Measurements from ENCODE around the gene SS18L1. TPM values are rescaled to one million over a fixed set of nuclear protein-coding genes. Genes with fewer than 3 reads are reported as not detected.

SS18L1 gene
- total RNA-seq, 1 experiment from 2014 or later: 34.1 TPM

- TF ChIP-seq AFF4 (CRISPR knock-in tag; IDR thresholded peaks at IDR 0.05; ENCODE audit: borderline replicate concordance) (no peak), ZNF232 (CRISPR knock-in tag; IDR thresholded peaks at IDR 0.05) (no peak), NFE2L1 (CRISPR knock-in tag; IDR thresholded peaks at IDR 0.05) (no peak), TCF7 (CRISPR knock-in tag; IDR thresholded peaks at IDR 0.05; ENCODE audit: low read depth) (no peak), SP1 (CRISPR knock-in tag; conservative IDR thresholded peaks at IDR 0.05) (no peak), ZBTB43 (CRISPR knock-in tag; IDR thresholded peaks at IDR 0.05) (no peak), ZNF317 (CRISPR knock-in tag; IDR thresholded peaks at IDR 0.05; ENCODE audit: borderline replicate concordance, low read depth) (no peak), ZBTB21 (CRISPR knock-in tag; IDR thresholded peaks at IDR 0.05; ENCODE audit: borderline replicate concordance) (no peak), IRF2 (CRISPR knock-in tag; IDR thresholded peaks at IDR 0.05; ENCODE audit: borderline replicate concordance, low read depth) (no peak), RORB (CRISPR knock-in tag; IDR thresholded peaks at IDR 0.05) (no peak)
These were observed 67.6 kb downstream of the SS18L1 start (continued) for GRCh38 chr20:62211216-62211615.

GRCh38 chr20:62211769-62212288, 68.3 kb downstream of the SS18L1 start:
- H3K27ac Mint-ChIP-seq: no peak overlapping the region
- no peaks in the 10 kb centered on the region for H3K27me3 Mint-ChIP-seq (ENCODE audit: low read depth)
- CTCF ChIA-PET: interaction anchor here (1.2 kb wide), 1 partner anchor 60 kb away, joined by 3 read pairs; no protein-coding TSS in a partner anchor
- no peaks in the 10 kb centered on the region for H3K36me3 Mint-ChIP-seq
- H3K4me1 Mint-ChIP-seq: peaks cover 3% of the 10 kb centered on the region; the same call in 1 of the 2 replicates
- no peak for ATAC-seq
- no peak for DNase-seq (ENCODE audit: low spot score)
- H3K4me3 Mint-ChIP-seq: no peak overlapping the region
- no peaks in the 10 kb centered on the region for H3K9me3 Mint-ChIP-seq
- POLR2A ChIA-PET: no interaction called here
- TF ChIP-seq FOXP1 (CRISPR knock-in tag; IDR thresholded peaks at IDR 0.05; ENCODE audit: borderline replicate concordance) (no peak), ZNF281 (CRISPR knock-in tag; IDR thresholded peaks at IDR 0.05) (no peak), ZMAT4 (CRISPR knock-in tag; IDR thresholded peaks at IDR 0.05) (no peak), JUN (CRISPR knock-in tag; IDR thresholded peaks at IDR 0.05) (no peak), KAT7 (CRISPR knock-in tag; IDR thresholded peaks at IDR 0.05; ENCODE audit: borderline replicate concordance) (no peak), TP53 (CRISPR knock-in tag; IDR thresholded peaks at IDR 0.05) (no peak), STAT6 (CRISPR knock-in tag; conservative IDR thresholded peaks at IDR 0.05; ENCODE audit: low read depth) (no peak), HMGA2 (CRISPR knock-in tag; IDR thresholded peaks at IDR 0.05) (no peak), IRF1 (CRISPR knock-in tag; IDR thresholded peaks at IDR 0.05) (no peak), ZNF532 (CRISPR knock-in tag; IDR thresholded peaks at IDR 0.05; ENCODE audit: borderline replicate concordance) (no peak), SOX15 (CRISPR knock-in tag; IDR thresholded peaks at IDR 0.05) (no peak)

Data from WTC11 (cell line).